ENCODE measurements around the gene UGDH.
"Not testable (repeated sequence)": the region's sequence is repeated elsewhere in the genome, so short reads cannot be mapped to it uniquely, and the experiment has no call there.

UGDH gene

GRCh38 chr4:39469429-39470077 is 57.7 kb downstream of the UGDH start:
- POLR2A ChIA-PET (ENCODE audit: low non-redundant PET): no interaction called here
- TF ChIP-seq, protein P1, sequence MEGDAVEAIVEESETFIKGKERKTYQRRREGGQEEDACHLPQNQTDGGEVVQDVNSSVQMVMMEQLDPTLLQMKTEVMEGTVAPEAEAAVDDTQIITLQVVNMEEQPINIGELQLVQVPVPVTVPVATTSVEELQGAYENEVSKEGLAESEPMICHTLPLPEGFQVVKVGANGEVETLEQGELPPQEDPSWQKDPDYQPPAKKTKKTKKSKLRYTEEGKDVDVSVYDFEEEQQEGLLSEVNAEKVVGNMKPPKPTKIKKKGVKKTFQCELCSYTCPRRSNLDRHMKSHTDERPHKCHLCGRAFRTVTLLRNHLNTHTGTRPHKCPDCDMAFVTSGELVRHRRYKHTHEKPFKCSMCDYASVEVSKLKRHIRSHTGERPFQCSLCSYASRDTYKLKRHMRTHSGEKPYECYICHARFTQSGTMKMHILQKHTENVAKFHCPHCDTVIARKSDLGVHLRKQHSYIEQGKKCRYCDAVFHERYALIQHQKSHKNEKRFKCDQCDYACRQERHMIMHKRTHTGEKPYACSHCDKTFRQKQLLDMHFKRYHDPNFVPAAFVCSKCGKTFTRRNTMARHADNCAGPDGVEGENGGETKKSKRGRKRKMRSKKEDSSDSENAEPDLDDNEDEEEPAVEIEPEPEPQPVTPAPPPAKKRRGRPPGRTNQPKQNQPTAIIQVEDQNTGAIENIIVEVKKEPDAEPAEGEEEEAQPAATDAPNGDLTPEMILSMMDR (conservative IDR thresholded peaks at IDR 0.05; ENCODE audit: low read depth): peak; percentile 89
- peak; percentile 57 for DNase-seq (ENCODE audit: low spot score)
- no peak overlapping the region for H3K27ac ChIP-seq
- CTCF ChIA-PET: interaction anchor here (0.6 to 1.3 kb wide), 19 partner anchors 8 to 1452 kb away, joined by 3 to 9 read pairs (median 3); partner anchors contain the start of genes SMIM14 and UGDH

GRCh38 chr4:39467464-39467863 is 59.8 kb downstream of the UGDH start:
- TF ChIP-seq, protein P1 (conservative IDR thresholded peaks at IDR 0.05; ENCODE audit: low read depth): no peak
- CTCF ChIA-PET: no interaction called here
- POLR2A ChIA-PET (ENCODE audit: low non-redundant PET): no interaction called here
- no peak overlapping the region for H3K27ac ChIP-seq
- DNase-seq (ENCODE audit: low spot score): no peak

DNA sequence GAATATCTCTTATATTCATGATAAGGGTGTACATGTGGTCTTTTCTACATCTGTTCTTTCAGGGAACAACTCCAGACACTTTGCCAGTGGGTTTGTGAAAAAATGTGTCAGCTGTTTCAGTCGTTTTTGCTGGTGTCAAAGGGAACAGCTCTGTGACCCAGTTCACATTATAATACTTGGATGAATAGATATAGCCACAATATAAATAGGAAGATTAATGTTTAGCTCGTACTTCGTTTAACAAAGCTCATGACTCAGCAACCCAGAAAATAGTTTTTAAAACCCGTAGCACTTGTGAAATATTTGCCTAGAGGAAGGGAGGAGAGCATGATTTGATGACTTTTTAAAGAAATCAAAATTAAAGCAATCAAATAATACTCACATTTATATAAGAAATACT is 60.5 kb downstream of the UGDH start:
- CTCF ChIA-PET: interaction anchor here (0.5 to 1.4 kb wide), 4 partner anchors 16 to 712 kb away, joined by 3 to 4 read pairs (median 4); no protein-coding TSS in a partner anchor
- no peak for DNase-seq (ENCODE audit: low spot score)
- H3K27ac ChIP-seq: no peak overlapping the region
- POLR2A ChIA-PET (ENCODE audit: low non-redundant PET): no interaction called here
- TF ChIP-seq, protein P1 (conservative IDR thresholded peaks at IDR 0.05; ENCODE audit: low read depth): no peak

DNA sequence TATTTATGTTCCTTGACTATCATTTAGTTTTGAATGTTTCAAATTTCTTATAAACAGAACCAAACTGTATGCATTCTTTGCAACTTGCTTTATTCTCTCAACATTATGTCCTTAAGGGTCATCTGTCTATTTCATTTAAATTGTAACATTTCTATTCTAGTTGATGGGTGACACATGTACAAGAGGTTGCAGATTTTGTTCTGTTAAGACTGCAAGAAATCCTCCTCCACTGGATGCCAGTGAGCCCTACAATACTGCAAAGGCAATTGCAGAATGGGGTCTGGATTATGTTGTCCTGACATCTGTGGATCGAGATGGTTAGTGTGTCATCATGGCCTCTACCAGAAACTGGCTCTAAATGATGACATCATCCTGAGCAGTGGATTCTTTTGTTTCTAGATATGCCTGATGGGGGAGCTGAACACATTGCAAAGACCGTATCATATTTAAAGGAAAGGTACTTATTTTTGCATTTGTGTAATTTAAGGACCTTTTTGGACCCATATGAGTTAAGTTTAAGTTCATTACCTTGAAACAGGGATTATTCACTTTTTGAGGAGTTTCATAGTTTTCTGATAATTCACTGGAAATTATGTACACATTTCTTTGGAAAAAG is 62.2 kb downstream of the UGDH start:
- POLR2A ChIA-PET (ENCODE audit: low non-redundant PET): no interaction called here
- DNase-seq (ENCODE audit: low spot score): peak; percentile 30
- no peak overlapping the region for H3K27ac ChIP-seq

GRCh38 chr4:39458505-39459300 is 68.5 kb downstream of the UGDH start, which contains the start of the genes LIAS and RPL9:
Gene LIAS, plus strand, starts transcription at chr4:39459056. Its CDS starts 62 bp downstream, at chr4:39459118.
Gene RPL9, minus strand, starts transcription at chr4:39458922. Its CDS starts 483 bp downstream, at chr4:39458439.
- TF ChIP-seq, protein P1 (conservative IDR thresholded peaks at IDR 0.05; ENCODE audit: low read depth): no peak
- H3K27ac ChIP-seq: peak within 1 kb of the TSS; percentile 92
- peak; percentile 98 for DNase-seq (ENCODE audit: low spot score)
- POLR2A ChIA-PET (ENCODE audit: low non-redundant PET): interaction anchor here (0.5 to 0.6 kb wide), 2 partner anchors 54 to 255 kb away, joined by 4 to 5 read pairs; no protein-coding TSS in a partner anchor
- CTCF ChIA-PET: no interaction called here

More for the DNA sequence above, 62.2 kb downstream of the UGDH start:
- TF ChIP-seq, protein P1 (conservative IDR thresholded peaks at IDR 0.05; ENCODE audit: low read depth): no peak
- CTCF ChIA-PET: no interaction called here

- POLR2A ChIA-PET (ENCODE audit: low non-redundant PET): interaction anchor here (0.5 to 0.6 kb wide), 2 partner anchors 54 to 254 kb away, joined by 4 to 5 read pairs; no protein-coding TSS in a partner anchor
- CTCF ChIA-PET; DNase-seq (ENCODE audit: low spot score): not testable (repeated sequence)
Measured at GRCh38 chr4:39458161-39458504, 69.1 kb downstream of the UGDH start.

More at GRCh38 chr4:39458161-39458504, 69.1 kb downstream of the UGDH start:
- H3K27ac ChIP-seq: peak overlapping the region; percentile 92
